Measurements from ENCODE around the gene ITGAL.
"Not testable (repeated sequence)": the region's sequence is repeated elsewhere in the genome, so short reads cannot be mapped to it uniquely, and the experiment has no call there.

ITGAL gene

GRCh38 chr16:30491744-30492308, 19.3 kb downstream of the ITGAL start:
- DNase-seq (ENCODE audit: low read depth) = peak; percentile 17

DNA sequence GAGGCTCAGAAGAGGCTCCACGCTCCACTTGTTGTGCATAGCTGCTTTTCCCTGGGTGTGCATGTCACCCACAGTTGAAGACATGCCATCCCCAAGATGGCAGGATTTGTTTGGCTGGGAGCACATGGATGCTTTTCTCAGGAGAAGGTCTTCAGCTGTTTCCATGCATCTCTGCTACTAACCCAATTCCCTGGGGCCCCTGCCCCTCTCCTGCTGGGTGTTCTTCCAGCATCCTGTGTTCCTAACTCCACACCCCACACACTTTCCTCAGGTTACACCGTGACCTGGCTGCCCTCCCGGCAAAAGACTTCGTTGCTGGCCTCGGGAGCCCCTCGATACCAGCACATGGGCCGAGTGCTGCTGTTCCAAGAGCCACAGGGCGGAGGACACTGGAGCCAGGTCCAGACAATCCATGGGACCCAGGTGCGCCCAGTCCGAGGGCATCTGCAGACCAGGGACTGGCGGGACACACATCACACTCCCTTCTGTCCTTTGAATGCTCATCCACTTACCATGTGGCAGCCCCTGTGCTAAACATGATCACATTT, 21.5 kb downstream of the ITGAL start:
- DNase-seq (ENCODE audit: low read depth) = no peak

DNA sequence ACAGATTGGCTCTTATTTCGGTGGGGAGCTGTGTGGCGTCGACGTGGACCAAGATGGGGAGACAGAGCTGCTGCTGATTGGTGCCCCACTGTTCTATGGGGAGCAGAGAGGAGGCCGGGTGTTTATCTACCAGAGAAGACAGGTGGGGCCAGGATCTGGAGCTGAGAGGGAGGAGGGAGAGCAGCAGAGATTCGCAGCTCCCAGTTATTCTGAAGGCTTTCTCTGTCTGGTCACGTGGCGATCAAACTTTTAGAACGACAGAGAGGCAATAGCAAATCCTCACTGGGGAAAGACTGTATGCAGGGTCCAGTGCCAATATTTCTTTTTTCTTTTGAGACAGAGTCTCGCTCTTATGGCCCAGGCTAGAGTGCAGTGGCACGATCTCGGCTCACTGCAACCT, 22.2 kb downstream of the ITGAL start:
- DNase-seq (ENCODE audit: low read depth) = no peak

DNA sequence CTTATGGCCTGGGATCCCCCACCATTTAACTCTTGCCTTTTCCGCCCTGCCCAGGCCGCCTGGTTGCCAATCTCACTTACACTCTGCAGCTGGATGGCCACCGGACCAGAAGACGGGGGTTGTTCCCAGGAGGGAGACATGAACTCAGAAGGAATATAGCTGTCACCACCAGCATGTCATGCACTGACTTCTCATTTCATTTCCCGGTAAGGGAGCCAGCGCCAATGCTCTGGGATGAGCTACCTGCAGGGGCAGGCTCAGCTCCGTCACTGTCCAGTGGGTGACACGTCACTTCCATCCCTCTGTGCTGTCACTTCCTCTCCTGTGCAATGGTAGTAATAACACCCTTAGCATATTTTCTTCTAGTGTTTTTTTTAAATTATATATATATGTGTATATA, 26.7 kb downstream of the ITGAL start:
- DNase-seq (ENCODE audit: low read depth) = no peak

DNA sequence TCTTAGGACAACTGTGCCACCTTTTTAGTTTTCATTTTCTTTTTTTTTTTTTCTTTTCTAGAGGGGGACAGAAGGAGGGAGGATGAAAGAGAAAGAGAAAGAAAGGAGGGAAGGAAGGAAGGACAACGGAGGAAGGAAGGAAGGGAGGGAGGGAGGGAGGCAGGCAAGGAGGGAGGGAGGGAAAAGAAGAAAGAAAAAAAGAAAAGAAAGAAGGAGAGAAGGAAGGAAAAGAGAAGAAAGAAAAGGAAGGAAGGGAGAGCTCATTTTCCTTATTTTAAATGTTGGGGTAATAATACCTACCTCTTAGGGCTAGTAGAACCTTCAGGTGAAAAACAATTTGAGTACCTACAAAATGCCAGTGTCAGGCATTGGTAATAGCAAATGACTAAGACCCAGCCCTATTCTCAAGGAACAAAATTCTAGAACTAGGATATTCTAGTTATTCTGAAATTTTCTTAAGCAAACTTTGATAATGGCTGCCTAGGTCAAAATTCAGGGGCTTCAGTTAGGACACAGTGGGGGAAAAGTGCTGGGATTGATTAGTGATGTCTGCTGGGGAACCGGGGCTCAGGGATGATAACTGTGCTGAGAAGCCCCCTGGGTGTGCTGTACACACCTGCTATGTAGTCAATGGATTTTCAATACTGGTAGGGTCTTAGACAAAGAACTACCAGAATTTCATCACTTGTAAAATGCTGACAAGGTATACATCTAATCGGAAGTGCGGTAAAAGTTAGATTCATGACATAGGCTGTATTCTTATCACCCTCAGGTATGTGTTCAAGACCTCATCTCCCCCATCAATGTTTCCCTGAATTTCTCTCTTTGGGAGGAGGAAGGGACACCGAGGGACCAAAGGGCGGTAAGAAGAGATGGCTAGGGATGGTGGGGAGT, 31.1 kb downstream of the ITGAL start:
- DNase-seq (ENCODE audit: low read depth) = no peak

- no peak for DNase-seq (ENCODE audit: low read depth)
Observed at GRCh38 chr16:30509081-30509765, 36.7 kb downstream of the ITGAL start.

GRCh38 chr16:30510376-30510938, 37.9 kb downstream of the ITGAL start:
- no peak for DNase-seq (ENCODE audit: low read depth)

DNA sequence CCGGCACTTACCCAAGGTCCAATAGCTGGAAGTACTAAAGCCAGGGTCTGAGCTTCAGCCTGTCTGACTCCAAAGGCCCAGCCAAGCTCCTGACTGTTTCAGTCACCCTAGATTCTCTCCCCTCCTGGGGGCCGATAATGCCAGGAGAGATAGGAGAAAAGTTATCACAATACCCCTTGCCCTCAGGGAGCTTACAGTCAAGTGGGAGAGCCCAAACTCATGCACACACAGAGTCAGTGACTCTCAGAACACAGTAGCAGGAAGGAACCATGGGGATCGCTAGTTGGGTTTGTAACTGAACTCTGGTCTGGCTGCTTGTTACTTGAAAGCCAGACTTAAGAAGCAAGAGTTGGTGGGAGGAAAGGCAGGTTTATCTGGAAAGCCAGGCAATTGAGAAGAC, 39.0 kb downstream of the ITGAL start:
- no peak for DNase-seq (ENCODE audit: low read depth)

- no peak for DNase-seq (ENCODE audit: low read depth)
Observed at GRCh38 chr16:30515275-30515674, 42.7 kb downstream of the ITGAL start.

GRCh38 chr16:30518552-30518951, 46.0 kb downstream of the ITGAL start:
- no peak for DNase-seq (ENCODE audit: low read depth)

GRCh38 chr16:30519120-30520049, 46.8 kb downstream of the ITGAL start:
- DNase-seq (ENCODE audit: low read depth) = no peak

DNA sequence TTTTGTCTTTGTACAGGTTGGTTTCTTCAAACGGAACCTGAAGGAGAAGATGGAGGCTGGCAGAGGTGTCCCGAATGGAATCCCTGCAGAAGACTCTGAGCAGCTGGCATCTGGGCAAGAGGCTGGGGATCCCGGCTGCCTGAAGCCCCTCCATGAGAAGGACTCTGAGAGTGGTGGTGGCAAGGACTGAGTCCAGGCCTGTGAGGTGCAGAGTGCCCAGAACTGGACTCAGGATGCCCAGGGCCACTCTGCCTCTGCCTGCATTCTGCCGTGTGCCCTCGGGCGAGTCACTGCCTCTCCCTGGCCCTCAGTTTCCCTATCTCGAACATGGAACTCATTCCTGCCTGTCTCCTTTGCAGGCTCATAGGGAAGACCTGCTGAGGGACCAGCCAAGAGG, 48.9 kb downstream of the ITGAL start:
- no peak for DNase-seq (ENCODE audit: low read depth)

GRCh38 chr16:30521873-30522641, 49.5 kb downstream of the ITGAL start:
- DNase-seq (ENCODE audit: low read depth) = no peak

GRCh38 chr16:30522702-30523463, 50.3 kb downstream of the ITGAL start:
- not testable (repeated sequence) for DNase-seq (ENCODE audit: low read depth)

- DNase-seq (ENCODE audit: low read depth) = no peak
Observed at GRCh38 chr16:30523768-30524574, 51.4 kb downstream of the ITGAL start.

- no peak for DNase-seq (ENCODE audit: low read depth)
Observed at GRCh38 chr16:30524575-30525568, 52.3 kb downstream of the ITGAL start.

DNA sequence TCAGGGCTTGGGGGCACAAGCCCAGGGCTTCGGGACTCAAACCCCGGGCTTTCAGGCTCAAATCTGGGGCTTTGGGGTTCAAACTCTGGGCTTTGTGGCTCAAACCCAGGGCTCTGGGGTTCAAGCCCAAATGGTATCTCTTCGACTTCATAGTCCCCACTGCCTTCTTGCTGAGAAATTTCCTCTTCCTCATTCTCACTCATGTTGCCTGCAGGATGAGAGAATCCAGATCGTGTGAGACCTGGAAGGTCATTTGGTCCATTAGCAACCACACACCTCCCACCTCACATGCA, 53.2 kb downstream of the ITGAL start:
- DNase-seq (ENCODE audit: low read depth) = no peak

Data from activated T-cell treated with anti-CD3 and anti-CD28 coated beads for 1 hour (primary cell).